Ecto neural progenitor cell (in vitro differentiated cells): ENCODE data around the gene NQO1.

Experiments
- DNase-seq: peaks from one replicate; pipeline ENCODE4 v3.0.0-alpha.2; 2018; ENCODE audit warnings: low spot score

The NQO1 gene

DNA sequence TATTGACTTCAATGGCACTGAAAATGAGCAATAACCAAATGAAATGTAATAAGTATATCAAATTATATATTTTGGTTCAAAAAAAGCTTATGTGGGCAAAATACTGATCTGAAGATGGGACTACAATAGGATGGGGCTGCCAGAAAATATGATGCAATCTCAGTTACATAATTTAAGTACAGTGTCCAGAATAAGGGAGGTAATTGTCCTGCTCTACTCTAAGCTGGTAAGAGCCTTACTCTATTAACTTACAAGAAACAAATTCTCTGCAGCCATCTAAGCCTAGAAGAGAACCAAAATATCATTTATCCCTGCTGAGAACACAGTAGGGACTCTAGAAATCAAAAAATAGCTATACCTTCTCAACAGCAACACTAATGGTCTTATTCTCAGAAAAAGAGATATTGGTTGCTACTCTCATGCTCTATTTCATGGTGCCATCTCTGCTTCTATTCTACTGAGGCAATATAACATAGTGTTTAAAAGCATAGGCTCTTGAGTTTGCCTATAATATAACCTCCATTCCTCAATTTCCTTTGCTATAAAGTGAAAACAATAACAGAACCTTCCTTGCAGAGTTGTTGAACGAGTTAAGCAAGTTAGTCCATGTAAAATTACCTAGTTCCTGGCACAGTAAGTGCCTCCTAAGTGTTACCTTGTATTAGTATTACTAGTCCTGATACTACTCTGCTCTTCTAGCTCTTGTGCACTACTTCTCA, 19.9 kb downstream of the NQO1 start:
- DNase-seq, result no peak

- DNase-seq, result no peak
Measured at GRCh38 chr16:69703638-69704037, 22.7 kb downstream of the NQO1 start.

- DNase-seq, result no peak
Measured at GRCh38 chr16:69701866-69702265, 24.5 kb downstream of the NQO1 start.

- DNase-seq, result no peak
Measured at GRCh38 chr16:69701452-69701851, 24.9 kb downstream of the NQO1 start.

GRCh38 chr16:69699915-69700314, 26.4 kb downstream of the NQO1 start:
- DNase-seq, result no peak

DNA sequence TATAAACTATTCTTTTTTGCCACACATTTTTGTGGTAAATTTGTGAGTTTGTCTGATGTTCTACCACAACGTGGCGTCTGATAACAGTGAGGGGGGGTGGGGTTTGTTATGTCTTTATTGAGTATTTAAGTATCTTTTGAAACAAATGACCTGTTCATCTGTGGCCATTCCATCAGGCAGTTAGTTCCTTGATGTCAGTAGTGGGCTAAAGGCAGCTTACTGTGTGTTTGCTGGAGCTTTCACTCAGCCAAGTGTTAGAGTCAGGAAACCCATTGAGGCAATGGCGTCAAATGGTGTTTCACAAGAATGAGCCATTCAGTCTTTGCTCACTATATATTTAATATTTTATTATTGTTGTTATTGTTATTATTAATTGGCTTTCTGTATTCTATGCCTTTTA, 28.0 kb downstream of the NQO1 start:
- no peak for DNase-seq

GRCh38 chr16:69693916-69694315, 32.4 kb downstream of the NQO1 start:
- DNase-seq, result no peak

DNA sequence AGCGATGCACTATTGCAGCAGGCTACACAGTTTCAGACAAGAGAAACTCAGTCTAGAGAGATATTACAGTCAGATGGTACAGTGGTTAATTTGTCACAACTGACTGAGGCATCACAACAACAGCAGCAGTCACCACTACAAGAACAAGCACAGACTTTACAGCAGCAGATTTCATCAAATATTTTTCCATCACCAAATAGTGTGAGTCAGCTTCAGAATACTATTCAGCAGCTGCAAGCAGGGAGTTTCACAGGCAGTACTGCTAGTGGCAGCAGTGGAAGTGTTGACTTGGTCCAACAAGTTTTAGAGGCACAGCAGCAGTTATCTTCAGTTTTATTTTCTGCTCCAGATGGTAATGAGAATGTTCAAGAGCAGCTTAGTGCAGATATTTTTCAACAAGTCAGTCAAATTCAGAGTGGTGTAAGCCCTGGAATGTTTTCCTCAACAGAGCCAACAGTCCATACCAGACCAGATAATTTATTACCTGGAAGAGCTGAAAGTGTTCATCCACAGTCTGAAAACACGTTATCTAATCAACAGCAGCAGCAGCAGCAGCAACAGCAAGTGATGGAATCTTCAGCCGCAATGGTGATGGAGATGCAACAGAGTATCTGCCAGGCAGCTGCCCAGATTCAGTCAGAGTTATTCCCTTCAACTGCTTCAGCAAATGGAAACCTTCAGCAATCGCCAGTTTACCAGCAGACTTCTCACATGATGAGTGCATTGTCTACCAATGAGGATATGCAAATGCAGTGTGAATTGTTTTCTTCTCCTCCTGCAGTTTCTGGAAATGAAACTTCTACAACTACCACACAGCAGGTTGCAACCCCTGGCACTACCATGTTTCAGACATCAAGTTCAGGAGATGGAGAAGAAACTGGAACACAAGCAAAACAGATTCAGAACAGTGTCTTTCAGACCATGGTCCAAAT, 34.1 kb downstream of the NQO1 start:
- DNase-seq, result no peak

DNA sequence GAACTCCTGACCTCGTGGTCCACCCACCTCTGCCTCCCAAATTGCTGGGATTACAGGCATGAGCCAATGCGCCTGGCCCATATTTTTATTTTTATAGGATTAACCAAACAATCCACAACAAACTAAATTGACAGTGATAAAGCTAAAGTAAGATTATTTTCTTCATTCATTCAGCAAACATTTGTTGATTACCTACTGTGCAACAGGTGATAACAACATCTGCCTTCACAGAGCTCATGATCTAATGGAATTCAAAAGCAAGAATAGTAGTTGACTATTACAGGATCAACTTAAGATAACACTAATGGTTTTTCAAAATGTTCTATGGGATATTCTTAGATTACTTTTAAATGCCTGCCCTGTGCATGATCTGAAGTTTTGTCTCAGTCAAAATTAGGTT, 37.8 kb downstream of the NQO1 start:
- DNase-seq, result no peak

DNA sequence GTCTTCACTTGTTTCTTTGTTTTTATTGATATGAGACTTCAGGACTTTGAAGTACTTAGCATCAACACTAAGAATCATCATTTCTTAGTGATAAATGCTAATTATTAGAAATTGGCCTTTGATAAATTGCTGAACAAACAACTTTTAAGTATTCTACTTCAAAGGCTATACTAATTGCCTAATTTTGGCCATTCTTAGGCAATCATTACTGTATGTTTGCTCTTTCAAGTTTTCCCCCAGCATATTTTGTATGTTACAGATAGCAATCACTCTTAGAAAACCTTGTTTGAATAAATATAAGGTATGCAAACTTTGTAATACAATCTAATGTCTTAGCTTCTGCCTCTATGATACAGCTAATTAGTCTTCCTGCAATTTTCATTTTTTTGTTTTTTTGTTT, 46.0 kb downstream of the NQO1 start:
- no peak for DNase-seq

- no peak for DNase-seq
Measured at GRCh38 chr16:69672998-69673713, 53.2 kb downstream of the NQO1 start.

DNA sequence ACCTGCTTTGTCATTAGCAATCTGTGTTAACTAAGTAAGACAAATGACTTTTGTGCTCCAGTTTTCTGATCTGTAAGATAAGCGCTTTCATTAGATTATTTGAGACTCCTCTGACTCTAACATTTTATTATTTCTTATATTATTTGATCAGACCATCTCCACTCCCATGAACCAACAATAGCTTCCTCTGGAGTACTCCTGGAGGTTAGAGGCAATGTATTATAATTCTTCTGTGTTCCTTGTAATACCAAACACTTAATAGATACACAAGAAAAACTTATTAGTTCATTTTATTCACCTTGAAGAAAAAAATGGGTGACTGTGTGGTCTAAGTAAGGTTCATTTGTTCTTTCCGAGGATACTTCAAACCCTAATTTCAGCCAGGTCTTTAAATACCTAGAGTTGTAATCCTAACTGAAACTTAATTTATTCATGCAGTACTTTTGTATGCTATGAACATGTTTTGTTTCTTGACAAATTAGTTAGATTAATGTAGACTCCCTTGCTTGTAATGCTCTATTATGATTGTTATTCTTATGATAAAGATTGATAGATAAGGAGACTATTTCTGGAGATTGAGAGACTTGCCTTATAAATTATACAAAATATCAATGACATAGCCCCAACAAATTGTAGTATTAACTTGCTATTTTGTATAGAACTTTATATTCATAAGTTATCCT, 53.9 kb downstream of the NQO1 start:
- DNase-seq, result no peak

DNA sequence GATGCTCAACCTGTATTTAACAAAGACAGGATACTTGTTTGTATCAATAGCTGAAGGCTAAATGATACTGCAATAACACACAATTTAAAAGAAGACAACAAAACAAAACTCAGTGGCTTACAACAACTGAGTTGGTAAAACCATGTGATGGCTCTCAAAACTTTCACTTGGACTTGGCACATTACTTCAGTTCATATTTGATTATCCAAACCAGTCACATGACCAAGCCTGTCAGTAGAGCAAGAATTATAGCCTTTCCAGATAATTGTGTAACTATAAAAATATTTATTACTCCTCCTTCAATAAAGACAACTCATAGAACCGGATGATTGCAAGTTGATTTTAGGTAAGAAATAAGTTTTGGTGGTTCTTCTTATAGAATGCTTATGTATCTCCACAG, 56.8 kb downstream of the NQO1 start:
- no peak for DNase-seq

GRCh38 chr16:69663846-69664245, 62.5 kb downstream of the NQO1 start:
- no peak for DNase-seq

GRCh38 chr16:69662901-69663300, 63.5 kb downstream of the NQO1 start:
- no peak for DNase-seq

GRCh38 chr16:69660166-69660565, 66.2 kb downstream of the NQO1 start:
- no peak for DNase-seq
